Activated CD4-positive, CD25-positive, alpha-beta regulatory T cell treated with anti-CD3 and anti-CD28 coated beads, Interleukin-2, amount 50 U/mL, for 72 hours (primary cell): ENCODE data around the gene SCN2B.
A peak's percentile ranks its signal among the peaks of the same experiment; 100 is the strongest.

Source experiments
- DNase-seq: peaks from one replicate; pipeline ENCODE4 v3.0.0; 2021

The SCN2B gene

GRCh38 chr11:118175993-118176777 is at the start of gene SCN2B:
Gene SCN2B (minus strand): TSS chr11:118176639. CDS start chr11:118176431, 208 bp downstream.
- no peak for DNase-seq

- DNase-seq: peak; percentile 58
Observed at GRCh38 chr11:118224511-118225188, 48.2 kb upstream of the SCN2B start, which contains the start of gene JAML. Gene JAML (minus strand): TSS chr11:118225011. CDS start chr11:118214866, 10,145 bp downstream.

GRCh38 chr11:118223992-118224391 is 47.6 kb upstream of the SCN2B start:
- DNase-seq: no peak

- DNase-seq: no peak
Observed at GRCh38 chr11:118223570-118223969, 47.1 kb upstream of the SCN2B start.

GRCh38 chr11:118222437-118222836 is 46.0 kb upstream of the SCN2B start:
- DNase-seq: no peak

- DNase-seq: no peak
Observed at GRCh38 chr11:118221419-118221818, 45.0 kb upstream of the SCN2B start.

- DNase-seq: no peak
Observed at GRCh38 chr11:118219732-118220131, 43.3 kb upstream of the SCN2B start.

- no peak for DNase-seq
Observed at GRCh38 chr11:118219244-118219643, 42.8 kb upstream of the SCN2B start.

GRCh38 chr11:118217575-118217974 is 41.1 kb upstream of the SCN2B start:
- DNase-seq: no peak

GRCh38 chr11:118216621-118217481 is 40.4 kb upstream of the SCN2B start:
- peak; percentile 57 for DNase-seq

GRCh38 chr11:118215765-118216164 is 39.3 kb upstream of the SCN2B start:
- DNase-seq: no peak

GRCh38 chr11:118215262-118215661 is 38.8 kb upstream of the SCN2B start:
- DNase-seq: no peak

- no peak for DNase-seq
Observed at GRCh38 chr11:118214210-118214914, 37.9 kb upstream of the SCN2B start.

GRCh38 chr11:118213781-118214180 is 37.3 kb upstream of the SCN2B start:
- no peak for DNase-seq

GRCh38 chr11:118213201-118213600 is 36.8 kb upstream of the SCN2B start:
- DNase-seq: no peak

- no peak for DNase-seq
Observed at GRCh38 chr11:118212781-118213191, 36.3 kb upstream of the SCN2B start.

- DNase-seq: no peak
Observed at GRCh38 chr11:118212131-118212725, 35.8 kb upstream of the SCN2B start.

- DNase-seq: no peak
Observed at GRCh38 chr11:118211006-118211405, 34.6 kb upstream of the SCN2B start.

- no peak for DNase-seq
Observed at GRCh38 chr11:118210323-118210722, 33.9 kb upstream of the SCN2B start.

GRCh38 chr11:118209033-118209432 is 32.6 kb upstream of the SCN2B start:
- DNase-seq: no peak

- DNase-seq: no peak
Observed at GRCh38 chr11:118207079-118207478, 30.6 kb upstream of the SCN2B start.

GRCh38 chr11:118206391-118207031 is 30.1 kb upstream of the SCN2B start:
- DNase-seq: no peak
